Stimulated activated CD4-positive, alpha-beta T cell treated with anti-CD3 and anti-CD28 coated beads, Interleukin-1b, Interleukin-23, amount 100 ng/mL, for 1 hour (primary cell): ENCODE measurements around the gene ANKRD30B.
"Not testable (repeated sequence)": the region's sequence is repeated elsewhere in the genome, so short reads cannot be mapped to it uniquely, and the experiment has no call there.

Experiments
- DNase-seq, 2 donors: peaks; one replicate each; pipeline ENCODE4 v3.0.0-alpha.2; 2020; ENCODE audit warnings: low read depth in 2 of 2

Gene ANKRD30B

DNA sequence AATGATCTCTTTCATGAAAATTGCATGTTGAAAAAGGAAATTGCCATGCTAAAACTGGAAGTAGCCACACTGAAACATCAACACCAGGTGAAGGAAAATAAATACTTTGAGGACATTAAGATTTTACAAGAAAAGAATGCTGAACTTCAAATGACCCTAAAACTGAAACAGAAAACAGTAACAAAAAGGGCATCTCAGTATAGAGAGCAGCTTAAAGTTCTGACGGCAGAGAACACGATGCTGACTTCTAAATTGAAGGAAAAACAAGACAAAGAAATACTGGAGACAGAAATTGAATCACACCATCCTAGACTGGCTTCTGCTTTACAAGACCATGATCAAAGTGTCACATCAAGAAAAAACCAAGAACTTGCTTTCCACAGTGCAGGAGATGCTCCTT is 103.6 kb downstream of the ANKRD30B start:
- DNase-seq, result not testable (repeated sequence)

DNA sequence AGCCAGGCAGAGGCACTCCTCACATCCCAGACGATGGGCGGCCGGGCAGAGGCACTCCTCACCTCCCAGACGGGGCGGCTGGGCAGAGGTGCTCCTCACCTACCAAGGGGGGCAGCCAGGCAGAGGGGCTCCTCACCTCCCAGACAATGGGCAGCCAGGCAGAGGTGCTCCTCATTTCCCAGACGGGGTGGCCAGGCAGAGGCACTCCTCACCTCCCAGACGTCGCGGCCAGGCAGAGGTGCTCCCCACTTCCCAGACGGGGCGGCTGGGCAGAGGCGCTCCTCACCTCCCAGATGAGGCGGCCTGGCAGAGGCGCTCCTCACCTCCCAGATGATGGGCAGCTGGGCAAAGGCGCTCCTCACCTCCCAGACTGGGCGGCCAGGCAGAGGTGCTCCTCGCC is 107.7 kb downstream of the ANKRD30B start:
- not testable (repeated sequence) for DNase-seq

GRCh38 chr18:14856256-14856655 is 108.3 kb downstream of the ANKRD30B start:
- DNase-seq, result not testable (repeated sequence)

DNA sequence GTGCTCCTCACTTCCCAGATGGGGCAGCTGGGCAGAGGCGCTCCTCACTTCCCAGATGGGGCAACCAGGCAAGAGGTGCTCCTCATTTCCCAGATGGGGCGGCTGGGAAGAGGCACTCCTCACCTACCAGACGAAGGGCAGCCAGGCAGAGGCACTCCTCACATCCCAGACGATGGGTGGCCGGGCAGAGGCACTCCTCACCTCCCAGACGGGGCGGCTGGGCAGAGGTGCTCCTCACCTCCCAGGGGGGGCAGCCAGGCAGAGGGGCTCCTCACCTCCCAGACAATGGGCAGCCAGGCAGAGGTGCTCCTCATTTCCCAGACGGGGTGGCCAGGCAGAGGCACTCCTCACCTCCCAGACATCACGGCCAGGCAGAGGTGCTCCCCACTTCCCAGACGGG is 110.5 kb downstream of the ANKRD30B start:
- not testable (repeated sequence) for DNase-seq

DNA sequence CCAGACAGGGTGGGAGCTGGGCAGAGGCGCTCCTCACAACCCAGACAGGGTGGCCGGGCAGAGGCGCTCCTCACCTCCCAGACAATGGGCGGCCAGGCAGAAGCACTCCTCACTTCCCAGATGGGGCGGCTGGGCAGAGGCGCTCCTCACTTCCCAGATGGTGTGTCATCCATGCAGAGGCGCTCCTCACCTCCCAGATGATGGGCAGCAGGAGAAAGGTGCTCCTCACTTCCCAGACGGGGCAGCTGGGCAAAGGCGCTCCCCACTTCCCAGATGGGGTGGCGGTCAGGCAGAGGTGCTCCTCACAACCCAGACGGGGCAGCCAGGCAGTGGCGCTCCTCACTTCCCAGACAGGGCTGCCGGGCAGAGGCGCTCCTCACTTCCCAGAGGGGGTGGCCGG is 112.0 kb downstream of the ANKRD30B start:
- not testable (repeated sequence) for DNase-seq

GRCh38 chr18:14866426-14866825 is 118.5 kb downstream of the ANKRD30B start:
- not testable (repeated sequence) for DNase-seq

- DNase-seq, result not testable (repeated sequence)
Measured at GRCh38 chr18:14867988-14868387, 120.0 kb downstream of the ANKRD30B start.

DNA sequence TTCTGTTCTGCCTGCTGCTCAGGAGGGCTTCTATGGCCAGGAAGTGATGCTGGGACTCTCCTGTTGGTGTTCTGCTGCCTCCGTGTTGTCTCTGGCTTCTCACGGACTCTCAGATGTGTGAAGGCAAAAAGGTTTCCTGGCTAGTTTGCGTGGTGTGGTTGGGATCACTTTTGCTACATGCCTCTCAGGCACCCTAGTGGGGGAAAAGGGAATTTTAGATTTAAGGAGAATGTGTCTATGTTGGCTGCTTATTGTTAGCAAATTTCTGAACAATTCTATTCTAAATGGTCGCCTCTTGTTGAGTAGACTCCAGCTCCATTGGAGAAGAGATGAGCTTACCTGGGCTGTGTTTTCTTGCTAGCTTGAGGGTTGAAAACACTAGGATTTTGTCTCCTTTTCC is 120.9 kb downstream of the ANKRD30B start:
- DNase-seq, result not testable (repeated sequence)

GRCh38 chr18:14878826-14879225 is 130.9 kb downstream of the ANKRD30B start:
- DNase-seq, result not testable (repeated sequence)

DNA sequence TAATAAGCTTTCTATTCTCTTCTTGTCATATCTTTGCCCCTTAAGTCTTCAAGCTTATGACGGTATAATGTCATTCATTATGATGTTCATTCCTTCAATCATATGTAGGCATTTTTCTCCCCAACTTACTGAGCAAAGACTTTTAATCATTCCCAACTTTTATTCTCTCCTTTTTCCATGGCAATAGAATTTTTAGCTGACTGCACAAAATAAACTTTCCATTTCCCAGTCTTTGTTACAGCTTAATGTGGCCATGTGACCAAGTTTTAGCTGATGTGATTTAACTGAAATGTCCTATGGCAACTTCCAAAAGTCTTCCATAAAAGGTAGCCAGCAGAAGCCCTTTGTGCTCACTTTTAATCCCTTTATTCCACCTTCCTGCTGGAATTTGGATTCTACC is 152.5 kb downstream of the ANKRD30B start:
- no peak for DNase-seq
